GM20431 (cell line): ENCODE results near the gene NIPAL4.
"Not testable (repeated sequence)": the region's sequence is repeated elsewhere in the genome, so short reads cannot be mapped to it uniquely, and the experiment has no call there.

Source experiments
- in situ Hi-C: fragments of 300-500 bp; cut with MseI, MboI; formaldehyde crosslinking; loops from one replicate; pipeline ENCODE4 v1.15.0; 2020; ENCODE audit warnings: low sequenced_read_pairs; ENCODE audit not compliant: unreplicated experiment

Gene NIPAL4

DNA sequence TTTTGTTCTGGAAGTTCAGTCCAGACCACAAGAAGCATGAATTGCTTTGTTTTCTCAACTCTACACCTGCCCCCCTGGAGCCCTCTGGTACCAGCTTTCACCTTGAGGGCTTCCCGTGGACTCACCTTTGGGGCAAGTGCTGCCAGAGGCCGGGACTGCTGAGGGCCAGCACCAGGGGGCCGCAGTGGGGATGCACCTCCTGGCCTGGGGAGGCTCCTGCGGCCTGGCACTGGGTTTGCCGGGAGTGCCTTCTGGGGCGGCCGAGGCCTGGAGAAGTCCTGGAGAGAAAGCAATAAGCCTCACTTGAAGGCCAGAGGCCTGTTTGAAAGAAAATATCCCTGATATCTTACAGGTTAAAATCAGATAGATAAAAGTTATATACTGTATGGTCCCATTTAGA is 21.7 kb downstream of the NIPAL4 start:
- in situ Hi-C loops: no loop called here

- in situ Hi-C loops: not testable (repeated sequence)
Measured at GRCh38 chr5:157482702-157483101, 22.7 kb downstream of the NIPAL4 start.

GRCh38 chr5:157484768-157485167 is 24.8 kb downstream of the NIPAL4 start:
- in situ Hi-C loops: no loop called here

DNA sequence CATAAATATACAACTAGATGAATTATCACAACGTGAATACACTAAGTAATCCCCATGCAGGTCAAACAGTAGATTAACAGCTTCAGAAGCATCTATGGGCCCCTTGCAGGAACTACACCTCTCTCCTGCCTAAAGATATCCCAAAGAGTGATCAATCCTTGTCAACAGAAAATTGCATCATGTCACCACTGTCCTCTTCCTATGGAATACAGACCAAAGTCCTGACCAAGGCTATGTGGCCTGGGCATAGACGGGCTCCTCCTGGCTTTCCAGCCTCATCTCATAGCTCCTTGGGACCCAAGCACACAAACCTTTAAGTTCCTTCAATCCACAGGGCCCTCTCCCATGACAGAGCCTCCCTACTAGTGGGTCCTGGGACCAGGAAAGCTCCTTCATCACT is 25.3 kb downstream of the NIPAL4 start:
- in situ Hi-C loops: no loop called here

DNA sequence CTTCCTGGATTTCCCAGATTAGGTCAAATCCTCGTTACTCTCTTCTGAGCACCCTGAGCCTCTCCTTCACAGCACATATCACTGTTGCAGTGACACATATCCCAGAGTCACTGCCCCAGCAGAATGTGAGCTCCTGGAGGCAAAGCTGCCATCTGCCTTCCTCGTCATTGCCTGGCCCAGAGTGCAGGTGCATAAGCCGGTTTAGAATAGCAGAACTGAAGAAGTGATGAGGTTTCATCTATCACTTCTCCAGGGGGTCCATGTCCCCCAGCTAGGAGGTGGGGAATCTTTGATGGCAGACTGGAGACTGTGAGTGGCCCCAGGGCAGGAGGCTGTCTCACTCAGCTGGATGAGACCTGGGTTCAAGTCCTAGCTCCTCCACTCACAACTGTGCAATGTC is 25.8 kb downstream of the NIPAL4 start:
- in situ Hi-C loops: no loop called here

- in situ Hi-C loops: no loop called here
Measured at GRCh38 chr5:157486221-157486681, 26.2 kb downstream of the NIPAL4 start.

DNA sequence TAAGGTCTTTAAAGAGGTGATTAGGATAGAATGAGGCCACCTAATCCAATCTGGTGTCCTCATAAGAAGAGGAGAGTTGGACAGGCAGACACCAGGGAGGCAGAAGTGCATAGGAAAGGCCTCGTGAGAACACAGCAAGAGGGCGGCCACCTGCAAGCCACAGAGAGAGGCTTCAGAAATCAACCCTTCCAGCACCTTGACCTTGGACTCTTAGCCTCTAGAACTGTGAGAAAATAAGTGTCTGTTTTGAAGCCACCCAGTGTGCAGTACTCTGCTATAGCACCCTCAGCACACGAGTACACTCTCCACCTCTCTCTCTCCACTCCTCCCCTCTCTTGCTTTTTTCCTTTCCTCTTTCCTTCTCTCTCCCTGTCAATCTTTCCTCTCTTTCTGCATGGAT is 26.8 kb downstream of the NIPAL4 start:
- in situ Hi-C loops: no loop called here

DNA sequence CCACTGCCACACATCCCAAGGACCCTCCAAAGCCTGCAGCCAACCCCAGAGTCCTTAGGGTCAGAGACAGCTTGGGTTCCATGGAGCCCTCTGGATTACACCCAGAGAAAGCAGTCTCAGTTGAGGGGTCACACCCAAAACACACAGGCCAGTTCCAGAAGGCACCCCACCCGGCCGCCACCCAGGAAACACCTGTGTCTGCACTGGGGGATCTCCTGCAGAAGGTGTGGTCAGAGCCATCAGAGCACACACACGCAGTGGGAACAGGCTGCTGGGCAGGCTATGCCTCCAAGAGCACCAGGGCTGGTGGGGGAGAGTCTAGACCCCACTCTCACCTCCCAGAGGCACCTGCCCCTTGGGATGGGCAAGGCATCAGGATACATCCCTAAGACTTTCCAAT is 27.3 kb downstream of the NIPAL4 start:
- in situ Hi-C loops: no loop called here

- in situ Hi-C loops: no loop called here
Measured at GRCh38 chr5:157491471-157491995, 31.5 kb downstream of the NIPAL4 start.

DNA sequence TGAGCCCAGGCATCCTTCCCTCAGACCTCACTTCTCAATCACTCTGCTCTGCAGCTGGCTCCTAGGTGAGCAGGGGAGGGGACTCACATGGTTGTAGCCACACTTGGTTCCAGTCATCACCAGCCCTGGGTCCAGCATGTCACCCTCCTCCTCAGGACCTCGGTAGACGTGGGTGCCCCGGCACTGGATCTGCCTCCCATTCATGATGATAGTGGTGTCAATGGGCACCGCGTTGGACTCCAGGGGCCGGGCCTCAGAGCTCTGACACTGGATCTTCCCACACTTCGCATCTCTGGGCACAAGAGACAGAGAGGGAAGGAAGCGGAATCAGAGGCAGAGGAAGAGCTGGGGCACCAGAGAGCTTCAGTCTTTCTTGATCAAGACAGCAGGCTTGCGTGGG is 32.9 kb downstream of the NIPAL4 start:
- in situ Hi-C loops: no loop called here

- in situ Hi-C loops: no loop called here
Measured at GRCh38 chr5:157494178-157494832, 34.3 kb downstream of the NIPAL4 start.

- in situ Hi-C loops: no loop called here
Measured at GRCh38 chr5:157496864-157497263, 36.9 kb downstream of the NIPAL4 start.

- in situ Hi-C loops: no loop called here
Measured at GRCh38 chr5:157497875-157498611, 38.0 kb downstream of the NIPAL4 start.

DNA sequence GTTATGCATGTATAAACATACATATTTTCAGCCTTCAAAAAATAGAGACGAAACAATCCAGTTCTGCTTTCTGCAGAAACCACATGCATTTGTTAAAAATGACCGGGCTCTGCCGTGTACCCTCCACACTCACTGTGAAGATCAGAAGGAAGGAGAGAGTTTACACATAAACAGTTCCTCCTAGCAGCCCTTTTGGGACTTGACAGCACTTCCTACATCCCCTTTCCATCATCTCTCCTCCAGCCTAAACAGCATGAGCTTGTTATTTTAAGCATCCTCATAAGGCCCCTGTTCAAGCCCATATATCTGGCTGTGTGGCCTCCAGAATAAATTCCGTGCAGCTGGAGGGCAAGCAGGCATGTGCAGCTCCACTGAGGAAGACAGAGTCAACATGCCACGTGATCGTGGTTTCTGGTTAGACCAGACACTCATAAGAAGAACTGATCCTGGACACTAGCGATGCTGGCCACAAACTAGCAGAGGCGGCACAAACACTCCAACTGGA is 42.2 kb downstream of the NIPAL4 start:
- in situ Hi-C loops: no loop called here

GRCh38 chr5:157504053-157504452 is 44.0 kb downstream of the NIPAL4 start:
- in situ Hi-C loops: no loop called here

DNA sequence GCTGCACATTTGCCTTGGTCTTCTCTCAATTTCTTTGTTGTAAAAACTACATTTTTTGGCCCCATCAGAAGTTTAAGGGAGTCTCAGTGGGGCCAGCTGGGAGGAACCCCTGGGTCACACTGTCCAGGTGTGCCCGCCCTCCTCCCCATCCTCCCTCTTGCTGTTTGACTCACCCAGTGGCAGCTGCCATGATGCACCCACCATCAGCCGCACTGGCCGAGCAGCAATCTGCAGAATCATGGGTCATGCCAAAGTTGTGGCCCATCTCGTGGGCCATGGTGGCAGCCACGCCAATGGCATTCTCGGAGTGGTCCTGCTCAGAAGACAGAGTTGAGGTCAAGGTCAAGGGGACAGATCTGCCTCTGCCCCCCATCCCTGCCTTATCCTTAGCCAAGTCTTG is 45.5 kb downstream of the NIPAL4 start:
- in situ Hi-C loops: no loop called here

DNA sequence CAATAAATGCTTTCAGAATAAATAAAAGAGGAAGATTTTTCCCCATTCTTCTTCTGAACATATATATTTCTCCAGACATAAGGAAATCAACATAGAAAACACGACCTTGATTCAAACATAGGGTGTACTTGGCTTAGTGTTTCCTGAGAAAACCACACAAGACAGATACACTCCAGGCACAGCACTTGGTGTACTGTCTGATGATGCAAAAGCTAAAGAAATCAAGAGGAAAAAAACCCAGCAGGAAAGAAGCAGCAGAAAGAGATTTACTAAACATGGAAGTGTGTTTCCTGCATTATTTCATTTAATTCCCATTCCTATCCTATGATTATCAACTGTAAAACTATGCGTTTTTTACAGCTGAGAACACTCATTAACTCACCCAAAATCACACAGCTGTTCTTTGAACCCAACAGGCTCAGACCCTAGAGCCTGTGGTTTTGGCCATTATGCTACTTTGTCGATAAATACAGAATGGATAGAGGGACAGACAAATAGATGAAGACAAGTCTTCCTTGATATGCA is 46.1 kb downstream of the NIPAL4 start:
- in situ Hi-C loops: no loop called here

DNA sequence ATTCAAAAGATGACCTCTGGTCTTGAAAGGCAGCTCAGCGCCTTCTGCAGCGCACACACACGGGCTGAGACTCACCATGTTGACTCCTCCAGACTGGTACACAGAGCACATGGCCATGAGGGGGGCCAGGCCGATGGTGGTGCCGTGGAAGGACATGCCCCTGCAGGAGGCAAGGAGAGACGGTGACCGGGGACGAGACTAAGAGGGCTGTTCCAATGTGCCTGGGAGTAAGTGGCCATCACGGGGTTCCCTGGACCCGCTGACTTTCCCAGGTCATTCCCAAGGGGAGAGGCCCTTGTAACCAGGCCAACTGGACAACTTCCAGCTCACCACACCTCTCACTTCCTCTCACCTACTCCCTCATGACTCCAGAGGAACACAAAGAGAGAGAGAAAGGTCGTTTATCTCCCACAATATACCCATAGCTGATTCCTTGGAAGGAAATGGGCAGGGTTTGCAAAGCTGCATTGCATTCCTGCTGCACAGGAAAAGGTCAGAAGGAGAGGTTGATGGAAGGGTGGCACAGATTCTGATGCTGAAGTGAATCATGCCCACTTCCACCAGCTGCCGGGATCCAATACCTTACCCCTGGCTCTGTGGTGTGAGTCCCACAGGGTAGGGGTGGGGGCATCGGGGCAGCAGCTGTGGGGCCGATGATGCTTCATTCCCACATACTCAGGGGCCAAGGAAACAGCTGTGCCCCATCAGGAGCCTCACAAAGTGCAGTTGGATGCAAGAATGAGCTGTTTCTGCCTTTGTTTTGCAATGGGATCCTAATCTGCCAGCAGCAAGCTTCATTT is 47.2 kb downstream of the NIPAL4 start:
- in situ Hi-C loops: no loop called here

GRCh38 chr5:157509093-157509492 is 49.1 kb downstream of the NIPAL4 start:
- in situ Hi-C loops: no loop called here

GRCh38 chr5:157509587-157509986 is 49.6 kb downstream of the NIPAL4 start:
- in situ Hi-C loops: no loop called here
